Aorta (tissue), 5 donors: ENCODE measurements around the gene LYL1. TPM values are rescaled to one million over a fixed set of nuclear protein-coding genes. Genes with fewer than 3 reads are reported as not detected.

Source experiments
- ATAC-seq: fragments of 200-7000 bp; cut with Tn5 transposase; one replicate; pipeline ENCODE4 v1.9.1; 2022; ENCODE audit warnings: moderate library complexity; ENCODE audit not compliant: low FRiP score
- DNase-seq, 2 donors: peaks; one replicate each; pipeline ENCODE4 v3.0.0-alpha.2; 2020
- H3K27ac ChIP-seq, 2 donors: one replicate each; pipeline ENCODE4 v1.5.1; 2013; ENCODE audit warnings: low read length in 2 of 2, mild to moderate bottlenecking in 2 of 2, moderate library complexity in 2 of 2, control low read depth in 1 of 2, inconsistent platforms in 1 of 2, low read depth in 1 of 2
- H3K27me3 ChIP-seq, 2 donors: one replicate each; pipeline ENCODE4 v1.6.1; 2013; ENCODE audit warnings: control low read depth in 1 of 2, low read length in 1 of 2, mild to moderate bottlenecking in 1 of 2, moderate library complexity in 1 of 2; ENCODE audit not compliant: insufficient read depth in 2 of 2, control insufficient read depth in 1 of 2
- H3K36me3 ChIP-seq, 2 donors: one replicate each; pipeline ENCODE4 v1.6.1; 2013; ENCODE audit warnings: control low read depth in 1 of 2, low read length in 1 of 2, mild to moderate bottlenecking in 1 of 2; ENCODE audit not compliant: insufficient read depth in 2 of 2, control insufficient read depth in 1 of 2
- H3K4me1 ChIP-seq, 2 donors: one replicate each; pipeline ENCODE4 v1.6.1; 2013; ENCODE audit warnings: low read length in 2 of 2, control low read depth in 1 of 2, mild to moderate bottlenecking in 1 of 2, moderate library complexity in 1 of 2; ENCODE audit not compliant: insufficient read depth in 2 of 2, control insufficient read depth in 1 of 2
- H3K4me3 ChIP-seq, 2 donors: one replicate each; pipeline ENCODE4 v1.5.1; 2013; ENCODE audit warnings: low read length in 2 of 2, control low read depth in 1 of 2, mild to moderate bottlenecking in 1 of 2
- H3K9me3 ChIP-seq: one replicate; pipeline ENCODE4 v1.6.1; 2013; ENCODE audit warnings: mild to moderate bottlenecking, low read length; ENCODE audit not compliant: control insufficient read depth
- WGBS, 2 donors: extraction: QIAGEN DNeasy Blood & Tissue Kit; methylation state at CpG; one replicate each; pipeline ENCODE4 v1.1.7; 2013; 5-methylcytosine and 5-hydroxymethylcytosine counted together
- intact Hi-C, 2 donors: fragments of 100-400 bp; cut with DNase I; formaldehyde crosslinking; loops; one replicate each; pipeline versions ENCODE4 v1.14.2 to v1.15.0; 2022
- polyA plus RNA-seq, 2 donors: library from polyadenylated mRNA; stranded (reverse); fragments of 200-250 nt; gene quantifications; one replicate each; pipeline ENCODE4 v1.2.3, GENCODE V29; 2013
- total RNA-seq, 2 donors: library from RNA; stranded (reverse); fragmentation: NEBNext Ultra II Directional; extraction: Animal tissue kit (Norgen Biotek cat#: 25700); gene quantifications; one replicate each; pipeline ENCODE4 v1.2.1, GENCODE V29; 2021
- donor health status: healthy with polysubstance abuse.
- donor health status: Bipolar disorder and iron deficiency.
- donor health status: DM: no; HTN: no; CAD: no.
- donor health status: DM: no; HTN: no; CAD: no.
- donor health status: DM: yes; HTN: yes; CAD: no.

The LYL1 gene
- total and polyA plus RNA-seq, 4 donors: 7.3 to 28.6 (median 9.0) TPM

DNA sequence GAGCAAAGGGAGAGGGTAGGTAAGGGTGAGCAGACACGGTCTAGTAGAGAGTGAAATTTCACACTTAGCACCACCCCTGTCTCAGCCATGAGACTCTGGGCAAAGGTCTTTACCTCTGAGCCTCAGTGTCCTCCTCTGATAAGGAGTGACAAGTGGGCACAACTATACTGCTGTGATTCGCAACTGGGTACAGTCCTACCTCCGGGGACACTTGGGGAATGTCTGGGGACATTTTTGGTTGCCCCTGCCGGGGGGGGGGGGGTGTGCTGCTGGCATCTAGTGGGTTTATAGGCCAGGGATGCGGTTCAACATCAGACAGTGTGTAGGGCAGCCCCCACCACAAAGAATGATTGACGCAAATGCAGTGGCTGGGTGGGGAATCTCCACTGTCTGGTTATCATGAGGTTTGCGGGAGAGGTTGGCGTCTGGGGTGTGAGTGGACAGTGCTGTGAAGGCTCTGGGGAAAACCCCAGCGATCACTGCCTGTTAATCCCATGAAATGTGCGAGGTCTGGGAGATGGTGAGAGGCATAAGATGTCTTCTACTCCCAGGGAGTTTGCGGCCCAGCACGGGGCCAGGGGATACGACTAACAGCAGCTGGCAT is 19.7 kb upstream of the LYL1 start:
- H3K9me3 ChIP-seq: no peaks in the 10 kb centered on the region
- peaks cover 0 to 2% of the 10 kb centered on the region in 2 donors for H3K4me1 ChIP-seq
- WGBS, 2 donors: 71 to 81% methylated on average over 13 of the region's 13 CpGs
- DNase-seq (no peak), ATAC-seq (no peak)
- H3K27me3 ChIP-seq: no peaks in the 10 kb centered on the region
- no peak overlapping the region for H3K27ac ChIP-seq
- H3K4me3 ChIP-seq: no peak overlapping the region
- no peaks in the 10 kb centered on the region for H3K36me3 ChIP-seq
- intact Hi-C loops: no loop called here

DNA sequence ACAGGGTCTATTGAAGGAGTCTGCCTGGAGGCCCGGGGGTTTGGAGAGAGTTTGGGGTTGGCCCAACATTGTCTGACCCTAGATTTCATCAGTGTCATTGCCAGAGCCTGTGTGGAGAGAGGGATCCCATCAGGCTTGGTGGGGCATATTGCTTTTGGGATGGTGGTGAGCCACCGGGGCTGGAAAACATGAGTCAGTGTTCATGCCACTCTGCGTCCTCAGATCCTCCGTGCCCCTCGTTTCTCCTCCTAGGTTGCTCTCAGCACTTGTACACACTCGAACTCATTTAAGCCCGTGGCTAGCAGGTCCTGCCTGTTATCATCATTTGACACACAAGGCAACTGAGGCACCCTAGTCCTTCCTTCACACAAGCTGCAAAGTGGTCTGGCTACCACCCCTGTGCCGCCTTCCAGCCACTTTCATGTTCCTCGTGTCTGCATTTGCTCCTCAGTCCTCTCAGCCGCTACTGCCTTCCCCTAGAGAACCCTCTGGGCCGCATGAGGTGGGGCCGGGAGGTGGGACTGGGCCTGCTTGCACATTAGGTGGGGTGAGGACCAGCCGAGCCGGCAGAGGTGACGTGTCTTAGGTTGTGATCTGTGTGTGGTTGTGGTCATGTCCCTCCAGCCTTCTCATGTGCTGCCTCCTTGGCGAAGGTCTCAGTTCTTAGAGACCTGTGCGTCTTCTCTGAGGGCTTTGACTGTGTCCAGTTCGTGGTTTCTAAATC is 19.1 kb upstream of the LYL1 start:
- peaks cover 0 to 2% of the 10 kb centered on the region in 2 donors for H3K4me1 ChIP-seq
- no peak overlapping the region for H3K4me3 ChIP-seq
- ATAC-seq (no peak), DNase-seq (no peak)
- no peak overlapping the region for H3K27ac ChIP-seq
- intact Hi-C loops: no loop called here
- H3K27me3 ChIP-seq: no peaks in the 10 kb centered on the region
- H3K36me3 ChIP-seq: no peaks in the 10 kb centered on the region
- no peaks in the 10 kb centered on the region for H3K9me3 ChIP-seq
- 79 to 80% methylated on average over 18 of the region's 18 CpGs for WGBS, 2 donors

DNA sequence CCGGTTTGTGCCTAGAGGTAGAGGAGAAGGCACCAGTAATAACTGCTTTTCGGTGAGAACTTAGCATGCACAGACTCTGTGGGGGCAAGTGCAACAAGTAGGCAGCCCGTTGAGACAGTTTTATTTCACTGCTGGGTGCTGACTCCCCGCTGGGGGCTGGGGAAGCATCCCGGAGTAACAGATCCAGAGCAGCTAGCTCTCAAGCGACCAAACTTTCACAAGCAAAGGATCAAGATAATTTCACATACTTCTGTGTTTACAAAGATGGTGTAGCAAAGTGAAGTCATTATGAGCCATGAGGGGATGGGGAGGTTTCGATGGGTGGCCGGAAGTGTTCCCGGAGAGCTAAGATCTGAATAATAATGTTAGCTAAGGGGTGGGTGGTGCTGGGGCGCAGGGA is 18.2 kb upstream of the LYL1 start:
- H3K27ac ChIP-seq: no peak overlapping the region
- no peak overlapping the region for H3K4me3 ChIP-seq
- 68 to 69% methylated on average over 10 of the region's 10 CpGs for WGBS, 2 donors
- H3K27me3 ChIP-seq: no peaks in the 10 kb centered on the region
- DNase-seq: no peak
- no peak for ATAC-seq
- H3K4me1 ChIP-seq: peaks cover 0 to 2% of the 10 kb centered on the region in 2 donors
- intact Hi-C loops: no loop called here
- H3K9me3 ChIP-seq: no peaks in the 10 kb centered on the region
- no peaks in the 10 kb centered on the region for H3K36me3 ChIP-seq

DNA sequence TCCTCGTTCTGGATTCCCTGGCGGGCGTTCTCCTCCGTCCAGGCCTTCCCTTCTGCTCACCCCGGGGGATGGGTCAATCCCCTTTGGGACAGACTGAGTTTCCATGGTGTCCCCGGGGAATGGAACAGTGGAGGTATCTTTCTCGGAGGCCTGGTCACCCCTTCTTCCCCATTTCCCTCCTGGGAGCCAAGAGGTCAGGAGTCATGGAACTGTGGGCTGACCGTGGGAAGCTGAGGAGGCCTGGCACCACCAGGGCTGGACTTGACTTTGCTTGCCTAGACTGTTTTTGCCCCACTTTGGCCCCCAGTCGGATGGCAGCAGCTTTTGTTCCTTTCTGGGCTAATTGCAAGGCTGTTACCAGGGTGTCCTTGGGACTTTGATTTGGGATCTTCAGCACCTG is 17.4 kb upstream of the LYL1 start:
- H3K36me3 ChIP-seq: no peaks in the 10 kb centered on the region
- 73% methylated on average over 9 of the region's 9 CpGs for WGBS, 2 donors
- H3K27me3 ChIP-seq: no peaks in the 10 kb centered on the region
- H3K9me3 ChIP-seq: no peaks in the 10 kb centered on the region
- H3K27ac ChIP-seq: no peak overlapping the region
- ATAC-seq (no peak), DNase-seq (no peak)
- no peak overlapping the region for H3K4me3 ChIP-seq
- intact Hi-C loops: no loop called here
- peaks cover 0 to 2% of the 10 kb centered on the region in 2 donors for H3K4me1 ChIP-seq

DNA sequence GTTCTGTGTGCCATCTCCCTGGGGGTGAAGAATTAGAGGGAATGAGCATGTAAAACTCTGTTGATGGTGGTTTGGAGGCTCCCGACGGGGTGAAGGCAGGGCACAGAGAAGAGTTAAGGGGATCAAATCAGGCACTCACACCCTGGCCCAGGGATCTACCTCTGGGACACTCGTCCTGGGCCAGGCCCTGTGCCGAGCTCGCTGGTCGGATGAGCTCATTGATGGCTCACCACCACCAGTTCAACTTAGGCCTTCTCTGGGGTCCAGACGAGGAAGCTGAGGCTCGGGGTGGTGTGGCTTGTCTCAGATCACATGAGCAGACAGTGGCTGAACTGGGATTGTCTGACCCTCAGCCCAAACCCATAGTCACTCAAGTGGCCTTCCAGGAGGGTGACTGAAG is 17.0 kb upstream of the LYL1 start:
- ATAC-seq: no peak
- WGBS, 2 donors: 60 to 71% methylated on average over 8 of the region's 8 CpGs
- H3K4me3 ChIP-seq: no peak overlapping the region
- H3K9me3 ChIP-seq: no peaks in the 10 kb centered on the region
- intact Hi-C loops: no loop called here
- no peak overlapping the region for H3K27ac ChIP-seq
- no peaks in the 10 kb centered on the region for H3K36me3 ChIP-seq
- H3K4me1 ChIP-seq: peaks cover 0 to 2% of the 10 kb centered on the region in 2 donors
- DNase-seq: no peak
- no peaks in the 10 kb centered on the region for H3K27me3 ChIP-seq

DNA sequence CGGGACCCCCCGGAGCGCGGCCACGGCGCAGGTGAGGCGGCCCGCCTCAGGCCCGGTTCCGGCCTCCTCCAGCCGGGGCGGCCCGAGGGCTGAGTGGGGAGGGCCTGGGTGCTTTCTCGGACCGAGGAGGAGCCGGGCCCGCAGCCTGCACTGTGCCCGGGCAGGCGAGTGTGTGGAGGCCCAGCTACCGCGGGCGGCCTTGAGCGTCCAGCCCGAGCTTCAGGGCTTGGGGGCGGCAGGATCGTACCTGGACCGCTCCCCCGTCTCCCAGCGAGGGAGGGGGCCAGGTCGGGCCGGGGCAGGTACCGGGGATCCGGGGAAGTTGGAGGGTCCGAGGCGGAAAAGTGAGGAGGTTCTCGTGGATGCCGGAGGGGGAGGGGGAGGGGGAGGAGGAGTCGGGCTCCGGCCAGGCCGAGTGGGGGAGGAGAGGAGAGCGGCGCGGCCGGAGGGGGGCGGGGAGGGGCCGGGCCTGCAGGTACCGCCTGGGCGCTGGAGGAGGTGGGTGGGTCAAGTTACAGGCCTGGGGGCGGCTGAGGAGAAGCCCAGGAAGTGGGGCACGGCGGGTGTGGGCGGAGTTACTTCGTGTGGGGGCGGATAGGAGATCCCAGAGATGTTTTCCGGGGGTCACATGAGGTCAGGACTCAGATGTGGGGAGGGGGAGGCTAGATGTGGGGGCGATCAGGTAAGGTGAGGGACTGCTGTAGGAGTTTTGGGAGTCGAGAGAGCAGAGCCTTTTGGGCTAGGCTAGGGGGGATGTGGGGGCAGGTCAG is 16.0 kb upstream of the LYL1 start:
- Histone ChIP-seq H3K4me3 (peak overlapping the region; percentile 86 to 94), H3K27ac (peak overlapping the region in 1 of 2 donors; percentile 38), H3K4me1 (peaks cover 0 to 2% of the 10 kb centered on the region in 2 donors), H3K36me3 (no peaks in the 10 kb centered on the region), H3K27me3 (no peaks in the 10 kb centered on the region), H3K9me3 (no peaks in the 10 kb centered on the region)
- intact Hi-C loops: no loop called here
- DNase-seq (peak; percentile 69 to 82), ATAC-seq (no peak)
- 1% methylated on average over 36 to 57 of the region's 57 CpGs for WGBS, 2 donors

DNA sequence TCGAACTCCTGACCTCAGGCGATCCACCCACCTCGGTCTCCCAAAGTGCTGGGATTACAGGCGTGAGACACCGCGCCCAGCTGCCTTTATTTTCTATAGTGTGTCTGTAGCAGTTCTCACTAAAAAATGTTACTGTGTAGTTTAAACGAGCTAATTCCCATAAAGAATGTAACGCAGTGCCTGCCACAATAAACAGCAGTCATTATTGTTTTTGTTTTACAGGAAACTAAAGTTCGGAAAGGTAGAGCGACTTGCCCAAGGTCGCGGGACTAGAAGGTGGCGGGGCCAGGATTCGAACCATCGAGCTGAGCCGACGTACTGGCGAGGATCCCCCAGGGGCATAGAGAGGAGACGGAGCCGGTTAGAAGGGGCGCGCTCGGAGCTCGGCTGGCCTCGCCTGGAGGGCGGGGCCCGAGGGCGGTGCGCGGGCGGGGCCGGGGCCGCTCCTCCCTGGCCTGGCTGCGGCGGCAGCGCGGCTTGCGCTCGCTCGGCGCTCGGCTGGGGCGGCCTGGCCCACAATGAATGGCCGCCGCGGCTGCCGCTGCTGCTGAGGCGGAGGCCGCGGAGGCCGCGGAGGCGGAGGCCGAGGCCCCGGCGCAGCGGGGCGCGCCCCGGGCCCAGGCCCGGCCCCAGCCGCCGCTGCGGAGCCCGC is 15.2 kb upstream of the LYL1 start, which contains the start of gene NACC1:
Gene NACC1 (plus strand): TSS at position 493 of the 652 bp plus-strand sequence. CDS start 16,944 bp downstream, outside the sequence.
- peaks cover 0 to under 1% of the 10 kb centered on the region in 2 donors for H3K36me3 ChIP-seq
- peak within 1 kb of the TSS in 1 of 2 donors; percentile 38 for H3K27ac ChIP-seq
- intact Hi-C loops: loop anchor here in 1 of 2 donors (2.0 kb wide), 1 partner anchor 33 kb away; the partner anchor contains the start of genes IER2 and STX10
- WGBS, 2 donors: 2% methylated on average over 53 to 65 of the region's 65 CpGs
- peak; percentile 93 to 95 for DNase-seq
- no peaks in the 10 kb centered on the region for H3K27me3 ChIP-seq
- peaks cover 0 to 2% of the 10 kb centered on the region in 2 donors for H3K4me1 ChIP-seq
- peak within 1 kb of the TSS; percentile 86 to 94 for H3K4me3 ChIP-seq
- ATAC-seq: peak; percentile 97
- H3K9me3 ChIP-seq: no peaks in the 10 kb centered on the region

DNA sequence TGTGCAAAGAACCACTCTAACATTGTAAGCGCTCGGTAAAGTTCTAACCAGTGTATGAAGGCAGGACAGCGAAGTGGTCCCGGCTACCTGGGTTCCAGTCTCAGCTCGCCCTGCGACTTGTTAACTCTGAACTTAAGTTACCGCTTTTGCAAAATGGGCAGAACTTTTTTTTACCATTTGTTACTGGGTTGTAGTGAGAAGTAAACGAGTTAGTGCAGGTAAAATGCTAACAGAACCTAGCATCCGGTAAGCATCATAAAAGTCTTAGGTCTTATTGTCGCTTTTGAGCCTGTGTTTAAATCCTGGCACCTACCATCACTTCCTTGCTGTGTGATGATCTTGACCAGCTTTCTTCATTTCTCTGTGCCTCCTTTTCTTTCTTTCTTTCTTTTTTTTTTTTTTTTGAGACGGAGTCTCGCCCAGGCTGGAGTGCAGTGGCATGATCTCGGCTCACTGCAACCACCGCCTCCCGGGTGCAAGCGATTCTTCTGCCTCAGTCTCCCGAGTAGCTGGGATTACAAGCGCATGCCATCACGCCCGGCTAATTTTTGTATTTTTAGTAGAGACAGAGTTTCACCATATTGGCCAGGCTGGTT is 14.6 kb upstream of the LYL1 start:
- Histone ChIP-seq H3K27ac (peak overlapping the region in 1 of 2 donors; percentile 14), H3K36me3 (peaks cover 0 to 3% of the 10 kb centered on the region in 2 donors), H3K4me3 (peak overlapping the region; percentile 22 to 44), H3K27me3 (no peaks in the 10 kb centered on the region), H3K4me1 (peaks cover 0 to 2% of the 10 kb centered on the region in 2 donors), H3K9me3 (no peaks in the 10 kb centered on the region)
- WGBS, 2 donors: 5 to 7% methylated on average over 20 of the region's 20 CpGs
- DNase-seq: no peak
- peak; percentile 21 for ATAC-seq
- intact Hi-C loops: loop anchor here in 1 of 2 donors (2.0 kb wide), 1 partner anchor 34 kb away; the partner anchor contains the start of genes IER2 and STX10
